ENCODE measurements around the gene LRRC4B.

The LRRC4B gene

DNA sequence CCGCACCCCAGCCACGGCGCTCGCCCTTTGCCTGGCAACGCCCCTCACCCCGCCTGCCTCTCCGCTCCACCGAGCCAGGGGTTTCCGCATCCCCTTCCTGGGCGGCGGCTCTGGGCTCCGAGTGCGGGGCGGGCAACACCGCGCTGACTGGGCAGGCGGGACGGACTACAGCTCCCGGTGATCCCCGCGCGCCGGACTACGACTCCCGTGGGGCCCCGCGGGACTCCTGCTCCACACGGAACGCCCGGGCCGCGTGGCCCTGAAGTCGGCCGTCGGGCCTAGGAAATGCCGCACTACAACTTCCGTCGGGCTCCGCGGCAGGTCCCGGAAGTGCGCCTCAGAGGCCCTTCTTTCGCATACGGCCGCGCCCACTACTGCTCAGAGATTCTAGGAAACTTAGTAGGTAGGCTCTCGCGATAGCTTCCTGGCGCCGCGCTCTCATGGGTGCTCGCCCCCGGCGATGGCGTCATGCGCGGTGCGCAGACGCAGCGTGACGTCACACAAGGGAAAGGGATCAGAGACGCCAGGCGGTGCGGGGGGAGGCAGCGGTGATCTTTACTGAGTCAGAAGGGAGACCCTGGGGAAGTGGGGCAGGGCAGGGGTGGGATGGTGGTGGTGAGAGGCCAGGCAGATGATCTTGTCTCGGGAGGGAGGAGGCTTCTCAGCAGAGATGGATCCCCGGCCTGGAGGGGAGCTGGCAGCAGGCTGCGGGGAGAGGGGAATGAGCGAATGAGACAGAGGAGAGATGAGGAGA, 57.0 kb downstream of the LRRC4B start, which contains the start of gene JOSD2 (continued):
- TF ChIP-seq ZNF184 (tag by site-specific recombination; IDR thresholded peaks at IDR 0.05), result no peak
- no peak for TF ChIP-seq ZNF664 (tag by site-specific recombination; IDR thresholded peaks at IDR 0.05)
- TF ChIP-seq ZNF747 (tag by site-specific recombination; IDR thresholded peaks at IDR 0.05), result no peak
- TF ChIP-seq ZNF114 (tag by site-specific recombination; IDR thresholded peaks at IDR 0.05), result no peak
- TF ChIP-seq, protein P1, sequence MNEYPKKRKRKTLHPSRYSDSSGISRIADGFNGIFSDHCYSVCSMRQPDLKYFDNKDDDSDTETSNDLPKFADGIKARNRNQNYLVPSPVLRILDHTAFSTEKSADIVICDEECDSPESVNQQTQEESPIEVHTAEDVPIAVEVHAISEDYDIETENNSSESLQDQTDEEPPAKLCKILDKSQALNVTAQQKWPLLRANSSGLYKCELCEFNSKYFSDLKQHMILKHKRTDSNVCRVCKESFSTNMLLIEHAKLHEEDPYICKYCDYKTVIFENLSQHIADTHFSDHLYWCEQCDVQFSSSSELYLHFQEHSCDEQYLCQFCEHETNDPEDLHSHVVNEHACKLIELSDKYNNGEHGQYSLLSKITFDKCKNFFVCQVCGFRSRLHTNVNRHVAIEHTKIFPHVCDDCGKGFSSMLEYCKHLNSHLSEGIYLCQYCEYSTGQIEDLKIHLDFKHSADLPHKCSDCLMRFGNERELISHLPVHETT (tag by site-specific recombination; IDR thresholded peaks at IDR 0.05), result peak; percentile 80
- TF ChIP-seq ZNF19 (tag by site-specific recombination; IDR thresholded peaks at IDR 0.05; ENCODE audit: low read depth), result no peak
- TF ChIP-seq, protein P2, sequence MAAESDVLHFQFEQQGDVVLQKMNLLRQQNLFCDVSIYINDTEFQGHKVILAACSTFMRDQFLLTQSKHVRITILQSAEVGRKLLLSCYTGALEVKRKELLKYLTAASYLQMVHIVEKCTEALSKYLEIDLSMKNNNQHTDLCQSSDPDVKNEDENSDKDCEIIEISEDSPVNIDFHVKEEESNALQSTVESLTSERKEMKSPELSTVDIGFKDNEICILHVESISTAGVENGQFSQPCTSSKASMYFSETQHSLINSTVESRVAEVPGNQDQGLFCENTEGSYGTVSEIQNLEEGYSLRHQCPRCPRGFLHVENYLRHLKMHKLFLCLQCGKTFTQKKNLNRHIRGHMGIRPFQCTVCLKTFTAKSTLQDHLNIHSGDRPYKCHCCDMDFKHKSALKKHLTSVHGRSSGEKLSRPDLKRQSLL (tag by site-specific recombination; IDR thresholded peaks at IDR 0.05), result 0 out of 2 replicates have a peak, but pooled peaks have one; percentile 6
- no peak for TF ChIP-seq RBAK (tag by site-specific recombination; IDR thresholded peaks at IDR 0.05)
- TF ChIP-seq ZNF529 (tag by site-specific recombination; IDR thresholded peaks at IDR 0.05; ENCODE audit: insufficient replicate concordance), result no peak
- TF ChIP-seq ZNF140 (tag by site-specific recombination; IDR thresholded peaks at IDR 0.05), result no peak
- TF ChIP-seq, protein P3, sequence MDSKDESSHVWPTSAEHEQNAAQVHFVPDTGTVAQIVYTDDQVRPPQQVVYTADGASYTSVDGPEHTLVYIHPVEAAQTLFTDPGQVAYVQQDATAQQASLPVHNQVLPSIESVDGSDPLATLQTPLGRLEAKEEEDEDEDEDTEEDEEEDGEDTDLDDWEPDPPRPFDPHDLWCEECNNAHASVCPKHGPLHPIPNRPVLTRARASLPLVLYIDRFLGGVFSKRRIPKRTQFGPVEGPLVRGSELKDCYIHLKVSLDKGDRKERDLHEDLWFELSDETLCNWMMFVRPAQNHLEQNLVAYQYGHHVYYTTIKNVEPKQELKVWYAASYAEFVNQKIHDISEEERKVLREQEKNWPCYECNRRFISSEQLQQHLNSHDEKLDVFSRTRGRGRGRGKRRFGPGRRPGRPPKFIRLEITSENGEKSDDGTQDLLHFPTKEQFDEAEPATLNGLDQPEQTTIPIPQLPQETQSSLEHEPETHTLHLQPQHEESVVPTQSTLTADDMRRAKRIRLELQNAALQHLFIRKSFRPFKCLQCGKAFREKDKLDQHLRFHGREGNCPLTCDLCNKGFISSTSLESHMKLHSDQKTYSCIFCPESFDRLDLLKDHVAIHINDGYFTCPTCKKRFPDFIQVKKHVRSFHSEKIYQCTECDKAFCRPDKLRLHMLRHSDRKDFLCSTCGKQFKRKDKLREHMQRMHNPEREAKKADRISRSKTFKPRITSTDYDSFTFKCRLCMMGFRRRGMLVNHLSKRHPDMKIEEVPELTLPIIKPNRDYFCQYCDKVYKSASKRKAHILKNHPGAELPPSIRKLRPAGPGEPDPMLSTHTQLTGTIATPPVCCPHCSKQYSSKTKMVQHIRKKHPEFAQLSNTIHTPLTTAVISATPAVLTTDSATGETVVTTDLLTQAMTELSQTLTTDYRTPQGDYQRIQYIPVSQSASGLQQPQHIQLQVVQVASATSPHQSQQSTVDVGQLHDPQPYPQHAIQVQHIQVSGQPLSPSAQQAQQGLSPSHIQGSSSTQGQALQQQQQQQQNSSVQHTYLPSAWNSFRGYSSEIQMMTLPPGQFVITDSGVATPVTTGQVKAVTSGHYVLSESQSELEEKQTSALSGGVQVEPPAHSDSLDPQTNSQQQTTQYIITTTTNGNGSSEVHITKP (tag by site-specific recombination; IDR thresholded peaks at IDR 0.05), result peak; percentile 63
- peak; percentile 43; the same call in 1 of the 2 replicates for TF ChIP-seq KLF7 (tag by site-specific recombination; IDR thresholded peaks at IDR 0.05; ENCODE audit: borderline replicate concordance)
- peak; percentile 77 for TF ChIP-seq GLIS2 (tag by site-specific recombination; IDR thresholded peaks at IDR 0.05)
- TF ChIP-seq ZNF37A (tag by site-specific recombination; IDR thresholded peaks at IDR 0.05), result no peak
- no peak for TF ChIP-seq REPIN1 (tag by site-specific recombination; IDR thresholded peaks at IDR 0.05; ENCODE audit: low read depth)
- no peak; the same call in 1 of the 2 replicates for TF ChIP-seq ZNF777 (tag by site-specific recombination; IDR thresholded peaks at IDR 0.05; ENCODE audit: borderline replicate concordance)
- TF ChIP-seq, protein P4, sequence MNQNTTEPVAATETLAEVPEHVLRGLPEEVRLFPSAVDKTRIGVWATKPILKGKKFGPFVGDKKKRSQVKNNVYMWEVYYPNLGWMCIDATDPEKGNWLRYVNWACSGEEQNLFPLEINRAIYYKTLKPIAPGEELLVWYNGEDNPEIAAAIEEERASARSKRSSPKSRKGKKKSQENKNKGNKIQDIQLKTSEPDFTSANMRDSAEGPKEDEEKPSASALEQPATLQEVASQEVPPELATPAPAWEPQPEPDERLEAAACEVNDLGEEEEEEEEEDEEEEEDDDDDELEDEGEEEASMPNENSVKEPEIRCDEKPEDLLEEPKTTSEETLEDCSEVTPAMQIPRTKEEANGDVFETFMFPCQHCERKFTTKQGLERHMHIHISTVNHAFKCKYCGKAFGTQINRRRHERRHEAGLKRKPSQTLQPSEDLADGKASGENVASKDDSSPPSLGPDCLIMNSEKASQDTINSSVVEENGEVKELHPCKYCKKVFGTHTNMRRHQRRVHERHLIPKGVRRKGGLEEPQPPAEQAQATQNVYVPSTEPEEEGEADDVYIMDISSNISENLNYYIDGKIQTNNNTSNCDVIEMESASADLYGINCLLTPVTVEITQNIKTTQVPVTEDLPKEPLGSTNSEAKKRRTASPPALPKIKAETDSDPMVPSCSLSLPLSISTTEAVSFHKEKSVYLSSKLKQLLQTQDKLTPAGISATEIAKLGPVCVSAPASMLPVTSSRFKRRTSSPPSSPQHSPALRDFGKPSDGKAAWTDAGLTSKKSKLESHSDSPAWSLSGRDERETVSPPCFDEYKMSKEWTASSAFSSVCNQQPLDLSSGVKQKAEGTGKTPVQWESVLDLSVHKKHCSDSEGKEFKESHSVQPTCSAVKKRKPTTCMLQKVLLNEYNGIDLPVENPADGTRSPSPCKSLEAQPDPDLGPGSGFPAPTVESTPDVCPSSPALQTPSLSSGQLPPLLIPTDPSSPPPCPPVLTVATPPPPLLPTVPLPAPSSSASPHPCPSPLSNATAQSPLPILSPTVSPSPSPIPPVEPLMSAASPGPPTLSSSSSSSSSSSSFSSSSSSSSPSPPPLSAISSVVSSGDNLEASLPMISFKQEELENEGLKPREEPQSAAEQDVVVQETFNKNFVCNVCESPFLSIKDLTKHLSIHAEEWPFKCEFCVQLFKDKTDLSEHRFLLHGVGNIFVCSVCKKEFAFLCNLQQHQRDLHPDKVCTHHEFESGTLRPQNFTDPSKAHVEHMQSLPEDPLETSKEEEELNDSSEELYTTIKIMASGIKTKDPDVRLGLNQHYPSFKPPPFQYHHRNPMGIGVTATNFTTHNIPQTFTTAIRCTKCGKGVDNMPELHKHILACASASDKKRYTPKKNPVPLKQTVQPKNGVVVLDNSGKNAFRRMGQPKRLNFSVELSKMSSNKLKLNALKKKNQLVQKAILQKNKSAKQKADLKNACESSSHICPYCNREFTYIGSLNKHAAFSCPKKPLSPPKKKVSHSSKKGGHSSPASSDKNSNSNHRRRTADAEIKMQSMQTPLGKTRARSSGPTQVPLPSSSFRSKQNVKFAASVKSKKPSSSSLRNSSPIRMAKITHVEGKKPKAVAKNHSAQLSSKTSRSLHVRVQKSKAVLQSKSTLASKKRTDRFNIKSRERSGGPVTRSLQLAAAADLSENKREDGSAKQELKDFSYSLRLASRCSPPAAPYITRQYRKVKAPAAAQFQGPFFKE (tag by site-specific recombination; IDR thresholded peaks at IDR 0.05; ENCODE audit: borderline replicate concordance), result no peak
- TF ChIP-seq, protein P5, sequence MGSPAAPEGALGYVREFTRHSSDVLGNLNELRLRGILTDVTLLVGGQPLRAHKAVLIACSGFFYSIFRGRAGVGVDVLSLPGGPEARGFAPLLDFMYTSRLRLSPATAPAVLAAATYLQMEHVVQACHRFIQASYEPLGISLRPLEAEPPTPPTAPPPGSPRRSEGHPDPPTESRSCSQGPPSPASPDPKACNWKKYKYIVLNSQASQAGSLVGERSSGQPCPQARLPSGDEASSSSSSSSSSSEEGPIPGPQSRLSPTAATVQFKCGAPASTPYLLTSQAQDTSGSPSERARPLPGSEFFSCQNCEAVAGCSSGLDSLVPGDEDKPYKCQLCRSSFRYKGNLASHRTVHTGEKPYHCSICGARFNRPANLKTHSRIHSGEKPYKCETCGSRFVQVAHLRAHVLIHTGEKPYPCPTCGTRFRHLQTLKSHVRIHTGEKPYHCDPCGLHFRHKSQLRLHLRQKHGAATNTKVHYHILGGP (tag by site-specific recombination; IDR thresholded peaks at IDR 0.05), result peak; percentile 93
- peak; percentile 87 for TF ChIP-seq KLF8 (tag by site-specific recombination; IDR thresholded peaks at IDR 0.05)
- no peak for TF ChIP-seq ZNF658 (tag by site-specific recombination; IDR thresholded peaks at IDR 0.05)
- peak; percentile 79 for TF ChIP-seq ZSCAN30 (tag by site-specific recombination; IDR thresholded peaks at IDR 0.05)
- TF ChIP-seq, protein P6, sequence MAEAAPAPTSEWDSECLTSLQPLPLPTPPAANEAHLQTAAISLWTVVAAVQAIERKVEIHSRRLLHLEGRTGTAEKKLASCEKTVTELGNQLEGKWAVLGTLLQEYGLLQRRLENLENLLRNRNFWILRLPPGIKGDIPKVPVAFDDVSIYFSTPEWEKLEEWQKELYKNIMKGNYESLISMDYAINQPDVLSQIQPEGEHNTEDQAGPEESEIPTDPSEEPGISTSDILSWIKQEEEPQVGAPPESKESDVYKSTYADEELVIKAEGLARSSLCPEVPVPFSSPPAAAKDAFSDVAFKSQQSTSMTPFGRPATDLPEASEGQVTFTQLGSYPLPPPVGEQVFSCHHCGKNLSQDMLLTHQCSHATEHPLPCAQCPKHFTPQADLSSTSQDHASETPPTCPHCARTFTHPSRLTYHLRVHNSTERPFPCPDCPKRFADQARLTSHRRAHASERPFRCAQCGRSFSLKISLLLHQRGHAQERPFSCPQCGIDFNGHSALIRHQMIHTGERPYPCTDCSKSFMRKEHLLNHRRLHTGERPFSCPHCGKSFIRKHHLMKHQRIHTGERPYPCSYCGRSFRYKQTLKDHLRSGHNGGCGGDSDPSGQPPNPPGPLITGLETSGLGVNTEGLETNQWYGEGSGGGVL (tag by site-specific recombination; IDR thresholded peaks at IDR 0.05), result peak; percentile 96
